Colonic mucosa (tissue), 4 donors: ENCODE measurements around the gene VIM. TPM values are rescaled to one million over a fixed set of nuclear protein-coding genes. Genes with fewer than 3 reads are reported as not detected.

Experiments
- DNase-seq: peaks from one replicate; pipeline ENCODE4 v3.0.0-alpha.2; 2020
- H3K27ac ChIP-seq: fragments of 200-600 bp; one replicate; pipeline ENCODE4 v1.8.0; 2021
- H3K27me3 ChIP-seq: fragments of 200-600 bp; one replicate; pipeline ENCODE4 v1.8.0; 2021
- H3K36me3 ChIP-seq: fragments of 200-600 bp; one replicate; pipeline ENCODE4 v1.8.0; 2021
- H3K4me1 ChIP-seq: fragments of 200-600 bp; one replicate; pipeline ENCODE4 v1.8.0; 2021; ENCODE audit warnings: mild to moderate bottlenecking
- H3K4me3 ChIP-seq: fragments of 200-600 bp; one replicate; pipeline ENCODE4 v1.8.0; 2021
- H3K9ac ChIP-seq, 2 donors: one replicate each; pipeline ENCODE4 v1.7.0; 2013; ENCODE audit warnings: control low read depth in 2 of 2, low read depth in 2 of 2, low read length in 2 of 2
- H3K9me3 ChIP-seq: fragments of 200-600 bp; one replicate; pipeline ENCODE4 v1.8.0; 2021
- intact Hi-C: fragments of 100-400 bp; cut with DNase I; formaldehyde crosslinking; loops from one replicate; pipeline ENCODE4 v1.14.1; 2022
- total RNA-seq, 2 donors: library from RNA; stranded (reverse); fragmentation: NEBNext Ultra II Directional in 1 of 2; extraction: Animal tissue kit (Norgen Biotek cat#: 25700) in 1 of 2; gene quantifications; one replicate each; pipeline ENCODE4 v1.2.1, GENCODE V29; 2021
- TF ChIP-seq, protein P1 (sequence below): fragments of 200-600 bp; IDR thresholded peaks from one replicate; pipeline ENCODE4 v1.8.0; 2022; ENCODE audit warnings: antibody characterized with exemption, mild to moderate bottlenecking
- donor health status: healthy.
- donor health status: DM: no; HTN: no; CAD: no.
- donor health status: DM: no; HTN: no; CAD: no.

Gene VIM
- total RNA-seq, 2 donors from 2014 or later: 121 to 326 TPM

DNA sequence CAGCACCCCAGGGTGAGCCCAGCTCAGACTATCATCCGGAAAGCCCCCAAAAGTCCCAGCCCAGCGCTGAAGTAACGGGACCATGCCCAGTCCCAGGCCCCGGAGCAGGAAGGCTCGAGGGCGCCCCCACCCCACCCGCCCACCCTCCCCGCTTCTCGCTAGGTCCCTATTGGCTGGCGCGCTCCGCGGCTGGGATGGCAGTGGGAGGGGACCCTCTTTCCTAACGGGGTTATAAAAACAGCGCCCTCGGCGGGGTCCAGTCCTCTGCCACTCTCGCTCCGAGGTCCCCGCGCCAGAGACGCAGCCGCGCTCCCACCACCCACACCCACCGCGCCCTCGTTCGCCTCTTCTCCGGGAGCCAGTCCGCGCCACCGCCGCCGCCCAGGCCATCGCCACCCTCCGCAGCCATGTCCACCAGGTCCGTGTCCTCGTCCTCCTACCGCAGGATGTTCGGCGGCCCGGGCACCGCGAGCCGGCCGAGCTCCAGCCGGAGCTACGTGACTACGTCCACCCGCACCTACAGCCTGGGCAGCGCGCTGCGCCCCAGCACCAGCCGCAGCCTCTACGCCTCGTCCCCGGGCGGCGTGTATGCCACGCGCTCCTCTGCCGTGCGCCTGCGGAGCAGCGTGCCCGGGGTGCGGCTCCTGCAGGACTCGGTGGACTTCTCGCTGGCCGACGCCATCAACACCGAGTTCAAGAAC is 1.1 kb downstream of the VIM start:
- Histone ChIP-seq H3K27me3 (peaks cover 10% of the 10 kb centered on the region), H3K4me3 (peak overlapping the region; percentile 69), H3K9me3 (no peaks in the 10 kb centered on the region), H3K9ac (peak overlapping the region; percentile 86 to 97), H3K36me3 (no peaks in the 10 kb centered on the region), H3K4me1 (peaks cover 5% of the 10 kb centered on the region), H3K27ac (peak overlapping the region; percentile 94)
- intact Hi-C loops: loop anchor here (10.0 kb wide), 1 partner anchor 74 kb away; no protein-coding TSS in a partner anchor
- peak; percentile 80 for DNase-seq
- TF ChIP-seq, protein P1, sequence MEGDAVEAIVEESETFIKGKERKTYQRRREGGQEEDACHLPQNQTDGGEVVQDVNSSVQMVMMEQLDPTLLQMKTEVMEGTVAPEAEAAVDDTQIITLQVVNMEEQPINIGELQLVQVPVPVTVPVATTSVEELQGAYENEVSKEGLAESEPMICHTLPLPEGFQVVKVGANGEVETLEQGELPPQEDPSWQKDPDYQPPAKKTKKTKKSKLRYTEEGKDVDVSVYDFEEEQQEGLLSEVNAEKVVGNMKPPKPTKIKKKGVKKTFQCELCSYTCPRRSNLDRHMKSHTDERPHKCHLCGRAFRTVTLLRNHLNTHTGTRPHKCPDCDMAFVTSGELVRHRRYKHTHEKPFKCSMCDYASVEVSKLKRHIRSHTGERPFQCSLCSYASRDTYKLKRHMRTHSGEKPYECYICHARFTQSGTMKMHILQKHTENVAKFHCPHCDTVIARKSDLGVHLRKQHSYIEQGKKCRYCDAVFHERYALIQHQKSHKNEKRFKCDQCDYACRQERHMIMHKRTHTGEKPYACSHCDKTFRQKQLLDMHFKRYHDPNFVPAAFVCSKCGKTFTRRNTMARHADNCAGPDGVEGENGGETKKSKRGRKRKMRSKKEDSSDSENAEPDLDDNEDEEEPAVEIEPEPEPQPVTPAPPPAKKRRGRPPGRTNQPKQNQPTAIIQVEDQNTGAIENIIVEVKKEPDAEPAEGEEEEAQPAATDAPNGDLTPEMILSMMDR: no peak

DNA sequence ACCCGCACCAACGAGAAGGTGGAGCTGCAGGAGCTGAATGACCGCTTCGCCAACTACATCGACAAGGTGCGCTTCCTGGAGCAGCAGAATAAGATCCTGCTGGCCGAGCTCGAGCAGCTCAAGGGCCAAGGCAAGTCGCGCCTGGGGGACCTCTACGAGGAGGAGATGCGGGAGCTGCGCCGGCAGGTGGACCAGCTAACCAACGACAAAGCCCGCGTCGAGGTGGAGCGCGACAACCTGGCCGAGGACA is 1.6 kb downstream of the VIM start:
- intact Hi-C loops: loop anchor here (10.0 kb wide), 1 partner anchor 75 kb away; no protein-coding TSS in a partner anchor
- Histone ChIP-seq H3K9me3 (no peaks in the 10 kb centered on the region), H3K4me3 (peak overlapping the region; percentile 69), H3K27ac (peak overlapping the region; percentile 94), H3K4me1 (peaks cover 9% of the 10 kb centered on the region), H3K9ac (peak overlapping the region; percentile 86 to 97), H3K27me3 (peaks cover 10% of the 10 kb centered on the region), H3K36me3 (no peaks in the 10 kb centered on the region)
- TF ChIP-seq, protein P1: no peak
- peak; percentile 46 for DNase-seq

DNA sequence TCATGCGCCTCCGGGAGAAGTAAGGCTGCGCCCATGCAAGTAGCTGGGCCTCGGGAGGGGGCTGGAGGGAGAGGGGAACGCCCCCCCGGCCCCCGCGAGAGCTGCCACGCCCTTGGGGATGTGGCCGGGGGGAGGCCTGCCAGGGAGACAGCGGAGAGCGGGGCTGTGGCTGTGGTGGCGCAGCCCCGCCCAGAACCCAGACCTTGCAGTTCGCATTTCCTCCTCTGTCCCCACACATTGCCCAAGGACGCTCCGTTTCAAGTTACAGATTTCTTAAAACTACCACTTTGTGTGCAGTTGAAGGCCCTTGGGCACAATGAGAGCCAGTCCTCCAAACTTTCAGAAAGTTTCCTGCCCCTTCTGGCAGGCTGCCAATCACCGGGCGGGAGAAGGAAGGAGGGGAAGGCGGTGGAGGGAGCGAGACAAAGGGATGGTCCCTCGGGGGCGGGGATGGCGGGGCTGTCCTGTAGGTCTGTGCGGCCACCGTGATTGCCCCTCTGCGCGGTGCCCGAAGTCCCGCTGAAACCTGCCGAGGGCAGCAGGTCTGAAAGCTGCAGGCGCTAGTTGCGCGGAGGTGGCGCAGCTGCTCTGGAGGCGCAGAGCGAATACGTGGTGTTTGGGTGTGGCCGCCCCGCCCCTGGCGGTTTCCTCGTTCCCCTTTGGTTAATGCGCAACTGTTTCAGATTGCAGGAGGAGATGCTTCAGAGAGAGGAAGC is 2.1 kb downstream of the VIM start:
- Histone ChIP-seq H3K36me3 (no peaks in the 10 kb centered on the region), H3K27ac (peak overlapping the region; percentile 94), H3K9ac (peak overlapping the region; percentile 86 to 97), H3K9me3 (no peaks in the 10 kb centered on the region), H3K27me3 (peaks cover 10% of the 10 kb centered on the region), H3K4me3 (peak overlapping the region; percentile 69), H3K4me1 (peaks cover 9% of the 10 kb centered on the region)
- DNase-seq: peak; percentile 94
- TF ChIP-seq, protein P1: no peak
- intact Hi-C loops: loop anchor here (10.0 kb wide), 1 partner anchor 75 kb away; no protein-coding TSS in a partner anchor

DNA sequence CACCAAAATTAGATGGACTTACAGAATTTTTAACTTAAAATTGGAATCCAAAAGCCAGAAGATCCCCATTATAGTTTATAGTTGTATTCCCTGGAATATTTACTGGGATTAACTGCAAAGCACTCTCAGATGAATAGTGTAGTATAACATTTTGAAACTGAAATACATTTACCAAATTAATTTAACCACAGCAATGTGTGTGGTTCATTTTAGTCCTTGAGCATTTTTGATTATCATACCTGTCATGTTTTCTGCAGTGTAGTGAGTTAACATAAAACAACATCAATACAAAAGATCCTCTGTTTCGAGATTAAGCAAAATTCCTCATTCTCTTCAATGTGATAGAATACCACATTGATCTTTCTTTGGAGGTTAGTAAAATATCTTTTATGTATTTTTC is 3.7 kb downstream of the VIM start:
- H3K4me3 ChIP-seq: no peak overlapping the region
- H3K4me1 ChIP-seq: peaks cover 9% of the 10 kb centered on the region
- TF ChIP-seq, protein P1: no peak
- peak overlapping the region; percentile 94 for H3K27ac ChIP-seq
- no peaks in the 10 kb centered on the region for H3K36me3 ChIP-seq
- peaks cover 10% of the 10 kb centered on the region for H3K27me3 ChIP-seq
- DNase-seq: no peak
- no peak overlapping the region for H3K9ac ChIP-seq
- intact Hi-C loops: no loop called here
- no peaks in the 10 kb centered on the region for H3K9me3 ChIP-seq

DNA sequence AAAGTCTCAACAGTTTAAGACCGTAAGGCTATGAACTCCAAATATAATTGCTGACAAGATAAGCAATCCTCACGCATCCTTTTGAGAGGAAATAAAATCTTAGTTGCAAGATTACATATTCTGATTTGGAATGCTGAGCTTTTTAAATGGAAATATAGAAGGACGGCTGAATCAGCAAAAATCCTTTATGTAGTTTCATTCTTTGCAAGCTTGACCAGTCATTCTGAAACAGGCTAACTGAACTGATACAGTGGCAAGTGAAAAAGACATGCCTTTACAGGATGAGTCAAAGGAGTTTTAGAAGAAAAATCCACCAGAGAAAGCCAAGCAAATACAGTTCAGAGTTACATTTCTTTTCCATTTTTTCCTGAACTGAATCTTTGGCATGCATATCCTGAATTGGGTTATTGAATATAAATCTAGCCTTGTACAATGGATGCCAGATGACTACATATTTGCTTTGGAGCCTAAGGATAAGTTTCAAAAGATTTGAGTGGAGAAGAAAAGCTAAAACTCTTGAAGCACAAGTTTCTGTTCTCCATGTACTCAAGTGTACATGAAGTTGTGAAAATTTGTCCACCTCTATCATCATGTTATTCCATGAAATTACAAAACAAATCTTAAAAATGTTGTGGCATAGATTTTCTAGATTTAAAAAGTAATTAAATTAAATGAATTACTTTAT is 4.4 kb downstream of the VIM start:
- no peak overlapping the region for H3K4me3 ChIP-seq

More for the DNA sequence above, 4.4 kb downstream of the VIM start:
- Histone ChIP-seq H3K36me3 (no peaks in the 10 kb centered on the region), H3K27ac (no peak overlapping the region), H3K27me3 (peaks cover 10% of the 10 kb centered on the region), H3K4me1 (peaks cover 9% of the 10 kb centered on the region), H3K9ac (no peak overlapping the region), H3K9me3 (no peaks in the 10 kb centered on the region)
- intact Hi-C loops: no loop called here
- no peak for DNase-seq
- TF ChIP-seq, protein P1: no peak
